NCI-H2227 (cell line): ENCODE results near the gene ERGIC3.

Source experiments
- DNase-seq: peaks from one replicate; lab custom pipeline; 2025; ENCODE audit not compliant: unreplicated experiment; lab: John Stamatoyannopoulos, UW

ERGIC3 gene

GRCh38 chr20:35560541-35560940 is 18.7 kb downstream of the ERGIC3 start:
- DNase-seq, result no peak

GRCh38 chr20:35561268-35561667 is 19.4 kb downstream of the ERGIC3 start:
- peak; percentile 38 for DNase-seq

GRCh38 chr20:35561671-35562070 is 19.8 kb downstream of the ERGIC3 start:
- no peak for DNase-seq

- no peak for DNase-seq
Observed at GRCh38 chr20:35562541-35563110, 20.7 kb downstream of the ERGIC3 start.

- DNase-seq, result no peak
Observed at GRCh38 chr20:35563834-35564233, 22.0 kb downstream of the ERGIC3 start.

GRCh38 chr20:35564905-35565304 is 23.0 kb downstream of the ERGIC3 start:
- DNase-seq, result no peak

- DNase-seq, result no peak
Observed at GRCh38 chr20:35568645-35569044, 26.8 kb downstream of the ERGIC3 start.

GRCh38 chr20:35571555-35571954 is 29.7 kb downstream of the ERGIC3 start:
- DNase-seq, result no peak

- no peak for DNase-seq
Observed at GRCh38 chr20:35572838-35573237, 31.0 kb downstream of the ERGIC3 start.

GRCh38 chr20:35575958-35576357 is 34.1 kb downstream of the ERGIC3 start:
- DNase-seq, result no peak

- no peak for DNase-seq
Observed at GRCh38 chr20:35576816-35577215, 34.9 kb downstream of the ERGIC3 start.

- no peak for DNase-seq
Observed at GRCh38 chr20:35578469-35578868, 36.6 kb downstream of the ERGIC3 start.

GRCh38 chr20:35579196-35579595 is 37.3 kb downstream of the ERGIC3 start:
- DNase-seq, result no peak

GRCh38 chr20:35582131-35582530 is 40.3 kb downstream of the ERGIC3 start:
- DNase-seq, result no peak

GRCh38 chr20:35582741-35583404 is 41.0 kb downstream of the ERGIC3 start:
- DNase-seq, result no peak

- no peak for DNase-seq
Observed at GRCh38 chr20:35583636-35584560, 42.0 kb downstream of the ERGIC3 start.

GRCh38 chr20:35586751-35587425 is 45.0 kb downstream of the ERGIC3 start:
- DNase-seq, result no peak

GRCh38 chr20:35587436-35587835 is 45.6 kb downstream of the ERGIC3 start:
- no peak for DNase-seq

- no peak for DNase-seq
Observed at GRCh38 chr20:35588397-35588796, 46.5 kb downstream of the ERGIC3 start.

GRCh38 chr20:35592339-35592974 is 50.6 kb downstream of the ERGIC3 start:
- DNase-seq, result no peak

GRCh38 chr20:35595456-35595855 is 53.6 kb downstream of the ERGIC3 start:
- DNase-seq, result no peak
